ENCODE data around the gene POGLUT3. TPM values are rescaled to one million over a fixed set of nuclear protein-coding genes. Genes with fewer than 3 reads are reported as not detected.

POGLUT3 gene
- total and polyA plus RNA-seq, 2 of the 8 experiments (the other 6 are each of a cell fraction or from before 2014, with no cell fraction given): 4.7 to 17.4 TPM

DNA sequence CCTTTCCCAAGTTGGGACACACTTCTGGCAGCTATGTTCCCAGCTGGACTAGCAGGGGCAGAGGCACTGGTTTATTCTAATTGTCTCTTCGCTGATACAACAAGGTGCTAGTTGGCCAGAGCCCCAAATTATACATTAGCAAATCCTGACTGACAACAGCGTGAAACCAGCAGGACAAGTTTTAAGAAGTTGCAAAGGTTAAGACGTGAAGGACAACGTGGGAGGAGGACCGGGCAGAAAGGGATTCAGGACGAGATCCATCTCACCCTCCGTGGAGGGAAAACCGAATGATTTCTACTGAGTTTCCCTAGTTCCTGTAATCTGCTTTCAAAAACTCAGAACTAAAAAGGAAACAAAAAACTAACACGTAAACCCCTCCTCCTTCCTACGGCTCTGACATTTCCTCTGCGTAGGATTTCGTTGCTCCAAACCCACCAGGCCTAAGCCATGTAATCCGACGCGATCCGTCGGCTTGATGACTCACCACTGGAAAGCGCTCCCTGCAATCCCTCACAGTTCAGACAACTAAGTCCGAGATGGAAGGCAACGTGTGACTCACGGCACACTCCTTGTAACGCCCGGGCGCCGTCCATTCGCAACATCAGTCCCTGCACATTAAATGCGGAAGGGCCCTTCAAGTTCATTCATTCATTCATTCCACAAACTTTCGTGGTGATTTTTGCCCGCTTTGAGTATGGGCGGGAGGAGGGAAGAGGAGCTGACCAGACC, 703 bp downstream of the POGLUT3 start (continued):
- TF ChIP-seq CTBP2 (IDR thresholded peaks at IDR 0.05; ENCODE audit: borderline replicate concordance, insufficient read depth, insufficient read length, low read length) (no peak), KDM5A (IDR thresholded peaks at IDR 0.05; ENCODE audit: low read length) (no peak), RAD21 (IDR thresholded peaks at IDR 0.05 in 1 of 2, conservative IDR thresholded peaks at IDR 0.05 in 1 of 2; ENCODE audit: low read depth in 2 of 2, low read length in 2 of 2) (no peak; a peak in 1 of 4 replicates), TAF7 (optimal IDR thresholded peaks at IDR 0.05; ENCODE audit: borderline replicate concordance, low read depth, low read length) (peak; percentile 83), CREB1 (IDR thresholded peaks at IDR 0.05) (peak; percentile 90), SIRT6 (IDR thresholded peaks at IDR 0.05; ENCODE audit: low read length) (no peak), POU5F1 (IDR thresholded peaks at IDR 0.05; ENCODE audit: low read depth, low read length) (no peak), GTF2F1 (IDR thresholded peaks at IDR 0.05; ENCODE audit: borderline replicate concordance, low read depth, low read length) (no peak), TCF12 (IDR thresholded peaks at IDR 0.05; ENCODE audit: low read depth, low read length) (no peak), EGR1 (IDR thresholded peaks at IDR 0.05; ENCODE audit: borderline replicate concordance, low read depth, low read length) (no peak), SIX5 (IDR thresholded peaks at IDR 0.05; ENCODE audit: low read depth, low read length) (no peak), CBX5 (IDR thresholded peaks at IDR 0.05; ENCODE audit: low read depth, low read length) (no peak), BACH1 (IDR thresholded peaks at IDR 0.05; ENCODE audit: low read length) (no peak; the same call in 1 of the 2 replicates), GABPA (IDR thresholded peaks at IDR 0.05; ENCODE audit: borderline replicate concordance, insufficient read depth, low read length) (no peak), SRF (IDR thresholded peaks at IDR 0.05; ENCODE audit: low read depth, low read length) (no peak)
- TF ChIP-seq, protein P1, sequence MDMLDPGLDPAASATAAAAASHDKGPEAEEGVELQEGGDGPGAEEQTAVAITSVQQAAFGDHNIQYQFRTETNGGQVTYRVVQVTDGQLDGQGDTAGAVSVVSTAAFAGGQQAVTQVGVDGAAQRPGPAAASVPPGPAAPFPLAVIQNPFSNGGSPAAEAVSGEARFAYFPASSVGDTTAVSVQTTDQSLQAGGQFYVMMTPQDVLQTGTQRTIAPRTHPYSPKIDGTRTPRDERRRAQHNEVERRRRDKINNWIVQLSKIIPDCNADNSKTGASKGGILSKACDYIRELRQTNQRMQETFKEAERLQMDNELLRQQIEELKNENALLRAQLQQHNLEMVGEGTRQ (IDR thresholded peaks at IDR 0.05; ENCODE audit: low read length): no peak
